Measurements from ENCODE around the gene LAMA4. TPM values are rescaled to one million over a fixed set of nuclear protein-coding genes. Genes with fewer than 3 reads are reported as not detected.

The LAMA4 gene
- total RNA-seq, 2 experiments from 2014 or later: not detected

- no peak for DNase-seq
- Mint-ChIP-seq H3K36me3 (no peaks in the 10 kb centered on the region), H3K27ac (no peak overlapping the region), H3K9me3 (no peaks in the 10 kb centered on the region), H3K4me3 (no peak overlapping the region), H3K27me3 (peaks cover 13% of the 10 kb centered on the region), H3K4me1 (ENCODE audit: low read depth) (peaks cover 3% of the 10 kb centered on the region)
- ChIA-PET POLR2A (no interaction called here), CTCF (interaction anchor here (1.1 kb wide), 1 partner anchor 67 kb away, joined by 3 read pairs; no protein-coding TSS in a partner anchor)
- intact Hi-C loops (cut with micrococcal nuclease): no loop called here
Measured at GRCh38 chr6:112247275-112247674, 7.1 kb downstream of the LAMA4 start.

- Mint-ChIP-seq H3K9me3 (no peaks in the 10 kb centered on the region), H3K27ac (no peak overlapping the region), H3K4me3 (no peak overlapping the region), H3K4me1 (ENCODE audit: low read depth) (peaks cover 8% of the 10 kb centered on the region), H3K27me3 (peaks cover 10% of the 10 kb centered on the region), H3K36me3 (no peaks in the 10 kb centered on the region)
- DNase-seq: no peak
- ChIA-PET POLR2A (no interaction called here), CTCF (interaction anchor here (0.6 kb wide), 1 partner anchor 78 kb away, joined by 3 read pairs; no protein-coding TSS in a partner anchor)
- intact Hi-C loops (cut with micrococcal nuclease): no loop called here
Measured at GRCh38 chr6:112245511-112246203, 8.7 kb downstream of the LAMA4 start.

- DNase-seq: no peak
- intact Hi-C loops (cut with micrococcal nuclease): no loop called here
- no peak overlapping the region for H3K27ac Mint-ChIP-seq
- no peak overlapping the region for H3K4me3 Mint-ChIP-seq
- CTCF ChIA-PET: no interaction called here
- H3K4me1 Mint-ChIP-seq (ENCODE audit: low read depth): peaks cover 8% of the 10 kb centered on the region
- peaks cover 8% of the 10 kb centered on the region for H3K27me3 Mint-ChIP-seq
- POLR2A ChIA-PET: no interaction called here
- H3K36me3 Mint-ChIP-seq: no peaks in the 10 kb centered on the region
- H3K9me3 Mint-ChIP-seq: no peaks in the 10 kb centered on the region
Measured at GRCh38 chr6:112243861-112244827, 10.2 kb downstream of the LAMA4 start.

- no peak overlapping the region for H3K27ac Mint-ChIP-seq
- ChIA-PET CTCF (no interaction called here), POLR2A (no interaction called here)
- H3K9me3 Mint-ChIP-seq: no peaks in the 10 kb centered on the region
- DNase-seq: no peak
- no peaks in the 10 kb centered on the region for H3K36me3 Mint-ChIP-seq
- peaks cover 13% of the 10 kb centered on the region for H3K27me3 Mint-ChIP-seq
- intact Hi-C loops (cut with micrococcal nuclease): no loop called here
- no peak overlapping the region for H3K4me3 Mint-ChIP-seq
- H3K4me1 Mint-ChIP-seq (ENCODE audit: low read depth): peaks cover 8% of the 10 kb centered on the region
Measured at GRCh38 chr6:112241820-112242429, 12.4 kb downstream of the LAMA4 start.

GRCh38 chr6:112237595-112237994 is 16.8 kb downstream of the LAMA4 start:
- POLR2A ChIA-PET: no interaction called here
- Mint-ChIP-seq H3K4me1 (ENCODE audit: low read depth) (peaks cover 18% of the 10 kb centered on the region), H3K27me3 (peaks cover 23% of the 10 kb centered on the region), H3K36me3 (no peaks in the 10 kb centered on the region), H3K9me3 (no peaks in the 10 kb centered on the region), H3K4me3 (no peak overlapping the region), H3K27ac (no peak overlapping the region)
- intact Hi-C loops (cut with micrococcal nuclease): no loop called here
- CTCF ChIA-PET: no interaction called here
- no peak for DNase-seq

- ChIA-PET POLR2A (no interaction called here), CTCF (interaction anchor here (0.6 kb wide), 1 partner anchor 57 kb away, joined by 3 read pairs; no protein-coding TSS in a partner anchor)
- intact Hi-C loops (cut with micrococcal nuclease): no loop called here
- Mint-ChIP-seq H3K36me3 (no peaks in the 10 kb centered on the region), H3K4me3 (no peak overlapping the region), H3K27me3 (peaks cover 19% of the 10 kb centered on the region), H3K4me1 (ENCODE audit: low read depth) (peaks cover 13% of the 10 kb centered on the region), H3K27ac (no peak overlapping the region), H3K9me3 (no peaks in the 10 kb centered on the region)
- DNase-seq: no peak
Measured at GRCh38 chr6:112237066-112237465, 17.3 kb downstream of the LAMA4 start.

GRCh38 chr6:112235956-112236355 is 18.4 kb downstream of the LAMA4 start:
- Mint-ChIP-seq H3K36me3 (no peaks in the 10 kb centered on the region), H3K9me3 (no peaks in the 10 kb centered on the region), H3K4me3 (no peak overlapping the region), H3K4me1 (ENCODE audit: low read depth) (peaks cover 10% of the 10 kb centered on the region), H3K27me3 (peaks cover 21% of the 10 kb centered on the region), H3K27ac (no peak overlapping the region)
- ChIA-PET CTCF (no interaction called here), POLR2A (no interaction called here)
- DNase-seq: peak; percentile 82
- intact Hi-C loops (cut with micrococcal nuclease): loop anchor here (1.0 kb wide), 1 partner anchor 50 kb away; no protein-coding TSS in a partner anchor

GRCh38 chr6:112234601-112235000 is 19.8 kb downstream of the LAMA4 start:
- POLR2A ChIA-PET: no interaction called here
- H3K4me1 Mint-ChIP-seq (ENCODE audit: low read depth): peaks cover 10% of the 10 kb centered on the region
- peaks cover 23% of the 10 kb centered on the region for H3K27me3 Mint-ChIP-seq
- intact Hi-C loops (cut with micrococcal nuclease): no loop called here
- no peaks in the 10 kb centered on the region for H3K9me3 Mint-ChIP-seq
- no peak for DNase-seq
- H3K27ac Mint-ChIP-seq: no peak overlapping the region
- no peaks in the 10 kb centered on the region for H3K36me3 Mint-ChIP-seq
- no peak overlapping the region for H3K4me3 Mint-ChIP-seq
- CTCF ChIA-PET: interaction anchor here (0.7 to 2.4 kb wide), 2 partner anchors 51 to 54 kb away, joined by 3 to 7 read pairs; no protein-coding TSS in a partner anchor

- DNase-seq: no peak
- Mint-ChIP-seq H3K27me3 (peaks cover 23% of the 10 kb centered on the region), H3K4me3 (no peak overlapping the region), H3K27ac (no peak overlapping the region), H3K36me3 (no peaks in the 10 kb centered on the region), H3K9me3 (no peaks in the 10 kb centered on the region), H3K4me1 (ENCODE audit: low read depth) (peaks cover 10% of the 10 kb centered on the region)
- ChIA-PET CTCF (interaction anchor here (0.7 to 2.4 kb wide), 2 partner anchors 51 to 54 kb away, joined by 3 to 7 read pairs; no protein-coding TSS in a partner anchor), POLR2A (no interaction called here)
- intact Hi-C loops (cut with micrococcal nuclease): no loop called here
Measured at GRCh38 chr6:112233847-112234246, 20.5 kb downstream of the LAMA4 start.

- peaks cover 20% of the 10 kb centered on the region for H3K27me3 Mint-ChIP-seq
Measured at GRCh38 chr6:112232845-112233256, 21.5 kb downstream of the LAMA4 start.

GRCh38 chr6:112231594-112232060 is 22.7 kb downstream of the LAMA4 start:
- DNase-seq: no peak
- CTCF ChIA-PET: no interaction called here

More at GRCh38 chr6:112232845-112233256, 21.5 kb downstream of the LAMA4 start:
- Mint-ChIP-seq H3K4me1 (ENCODE audit: low read depth) (peaks cover 10% of the 10 kb centered on the region), H3K9me3 (no peaks in the 10 kb centered on the region), H3K27ac (no peak overlapping the region), H3K4me3 (no peak overlapping the region), H3K36me3 (no peaks in the 10 kb centered on the region)
- DNase-seq: no peak
- POLR2A ChIA-PET: no interaction called here
- CTCF ChIA-PET: interaction anchor here (2.4 kb wide), 1 partner anchor 53 kb away, joined by 7 read pairs; no protein-coding TSS in a partner anchor
- intact Hi-C loops (cut with micrococcal nuclease): no loop called here

GRCh38 chr6:112231164-112231563 is 23.2 kb downstream of the LAMA4 start:
- intact Hi-C loops (cut with micrococcal nuclease): no loop called here
- ChIA-PET CTCF (no interaction called here), POLR2A (no interaction called here)
- Mint-ChIP-seq H3K4me1 (ENCODE audit: low read depth) (peaks cover 6% of the 10 kb centered on the region), H3K27me3 (peaks cover 17% of the 10 kb centered on the region), H3K4me3 (no peak overlapping the region), H3K36me3 (no peaks in the 10 kb centered on the region), H3K9me3 (no peaks in the 10 kb centered on the region), H3K27ac (no peak overlapping the region)
- DNase-seq: no peak

More at GRCh38 chr6:112231594-112232060, 22.7 kb downstream of the LAMA4 start:
- Mint-ChIP-seq H3K9me3 (no peaks in the 10 kb centered on the region), H3K27ac (no peak overlapping the region), H3K4me3 (no peak overlapping the region), H3K36me3 (no peaks in the 10 kb centered on the region), H3K27me3 (peaks cover 17% of the 10 kb centered on the region), H3K4me1 (ENCODE audit: low read depth) (peaks cover 10% of the 10 kb centered on the region)
- POLR2A ChIA-PET: no interaction called here
- intact Hi-C loops (cut with micrococcal nuclease): no loop called here
